ENCODE results near the gene ZC3H12A.

The ZC3H12A gene

DNA sequence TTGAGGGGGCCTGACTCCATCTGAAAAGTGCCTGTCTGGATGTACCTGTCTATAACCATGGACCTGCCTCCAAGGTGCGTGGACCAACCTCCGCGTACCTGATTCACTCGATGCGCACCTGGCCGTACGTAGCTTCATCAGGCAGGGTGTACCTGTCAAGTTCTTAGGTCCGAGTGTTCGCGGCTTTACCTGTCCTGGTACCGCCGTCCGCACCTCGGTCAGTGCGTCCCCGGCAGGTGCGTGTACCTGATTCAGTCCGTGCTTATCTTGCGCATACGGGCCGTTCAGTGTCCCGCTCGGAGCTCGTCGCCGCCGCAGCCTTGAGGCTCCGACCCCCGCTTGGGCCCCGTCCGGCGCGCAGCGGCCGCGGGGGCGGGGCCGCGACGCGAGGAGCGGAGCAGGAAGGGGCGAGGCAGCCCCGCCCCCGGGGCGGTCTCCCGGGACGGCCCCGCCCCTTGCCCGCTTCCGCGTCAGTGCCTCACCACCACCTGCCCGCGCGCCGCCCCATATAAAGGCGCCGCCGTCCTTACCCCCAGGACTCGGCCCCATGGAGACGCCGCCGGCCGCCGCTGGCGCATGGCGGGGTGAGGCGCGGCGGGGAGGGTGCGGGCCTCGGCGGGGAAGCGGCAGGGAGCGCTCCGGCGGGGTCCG lies at the start of gene ZC3H12A:
Gene ZC3H12A (plus strand): TSS at position 535 of the 651 bp plus-strand sequence. CDS start 917 bp downstream, outside the sequence.
- peak; percentile 90 for DNase-seq

DNA sequence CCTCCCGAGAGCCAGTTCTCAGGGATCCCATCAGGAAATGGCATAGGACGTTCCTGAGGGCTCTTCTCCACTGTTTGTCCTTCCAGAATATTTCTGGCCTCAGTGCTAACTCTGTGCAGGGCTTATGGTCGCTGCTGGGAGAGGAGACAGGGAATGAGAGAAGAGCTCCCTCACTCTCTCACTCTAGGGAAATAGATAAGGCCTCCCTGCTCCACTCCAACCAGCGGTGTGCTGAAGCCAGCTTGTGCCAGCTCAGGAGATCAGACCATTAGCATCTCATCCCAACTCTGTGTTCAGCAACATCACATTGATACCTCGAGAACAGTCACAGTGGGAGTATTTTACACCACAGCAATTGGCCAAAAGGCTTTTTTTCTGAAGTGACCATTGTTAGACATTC lies 49.2 kb upstream of the ZC3H12A start:
- no peak for DNase-seq

DNA sequence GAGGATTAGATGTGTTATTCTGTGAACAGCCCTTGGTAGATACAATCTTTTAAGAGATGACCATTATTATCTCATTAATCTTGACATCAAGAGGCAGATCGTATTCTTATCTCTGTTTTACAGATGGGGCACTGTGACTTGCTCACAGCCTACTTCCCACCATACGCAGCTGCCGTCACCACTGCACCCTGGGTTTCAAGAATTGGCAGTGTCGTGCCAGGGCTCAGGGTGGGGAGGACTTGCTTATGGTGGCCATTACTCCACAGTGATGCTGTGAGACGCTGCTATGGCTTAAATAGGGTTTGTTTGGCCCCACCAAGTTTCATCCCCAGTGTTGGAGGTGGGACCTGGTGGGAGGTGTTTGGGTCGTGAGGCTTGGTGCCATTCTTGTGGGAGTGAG lies 45.4 kb upstream of the ZC3H12A start:
- DNase-seq = no peak

DNA sequence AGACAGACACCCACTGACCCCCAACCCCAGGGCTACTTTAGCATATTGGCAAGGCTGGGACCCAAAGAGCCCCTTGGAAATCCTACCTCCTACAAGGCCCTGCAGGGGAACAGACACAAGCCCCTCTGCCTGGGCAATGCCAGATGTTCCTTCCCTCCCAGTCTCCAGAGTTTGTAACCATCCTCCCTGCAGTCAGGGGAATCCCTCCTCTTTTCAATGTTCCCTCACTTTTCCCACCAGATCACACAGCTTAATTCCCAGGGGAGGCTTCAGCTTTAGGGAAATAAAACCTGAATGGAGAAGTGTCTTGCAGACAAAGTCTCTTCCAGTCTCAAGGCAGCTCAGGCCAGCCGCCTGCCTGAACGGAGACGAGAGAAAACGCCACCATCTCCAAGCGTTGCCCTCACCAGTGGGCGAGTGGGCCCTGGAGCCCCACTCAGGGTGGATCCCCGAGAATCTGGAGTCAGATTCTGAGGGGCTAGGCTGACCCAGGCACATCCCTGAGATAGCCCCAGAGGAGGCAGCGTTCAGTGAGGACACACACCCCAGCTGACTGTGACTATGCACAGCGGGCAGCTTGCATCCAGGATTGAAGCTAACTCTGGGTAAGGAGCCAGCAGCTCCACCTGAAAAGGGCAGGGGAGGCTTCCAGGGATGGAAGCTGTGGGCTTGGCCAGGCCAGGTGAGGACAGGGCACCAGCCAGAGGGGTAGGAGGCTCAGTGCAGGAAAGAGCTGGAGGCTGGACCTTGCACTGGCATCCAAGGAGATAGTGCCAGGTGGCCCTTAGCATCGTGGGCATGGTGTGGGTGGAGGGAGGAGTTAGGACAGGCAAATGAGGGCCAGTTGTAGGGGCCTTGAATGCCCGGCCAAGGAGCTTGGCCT lies 44.0 kb upstream of the ZC3H12A start:
- no peak for DNase-seq

DNA sequence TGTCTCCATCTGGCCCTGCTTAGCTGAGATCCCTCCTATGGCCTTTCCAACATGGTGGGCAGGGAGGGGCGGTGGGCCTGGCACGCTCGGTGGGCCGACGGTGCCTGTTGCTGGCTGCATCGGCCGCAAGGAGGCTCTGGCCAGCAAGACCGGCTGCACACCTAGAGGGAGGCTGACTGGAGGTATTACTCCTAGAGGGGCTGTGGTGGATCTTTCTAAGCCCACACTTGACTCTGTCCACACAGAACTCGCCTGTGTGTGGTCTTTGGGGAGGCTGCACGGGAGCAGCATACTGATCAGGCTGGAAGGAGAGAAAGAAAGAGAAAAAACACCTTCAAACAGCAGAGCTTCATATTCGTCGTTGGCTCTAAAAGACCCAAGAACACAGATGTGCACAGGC lies 41.7 kb upstream of the ZC3H12A start:
- DNase-seq = no peak

DNA sequence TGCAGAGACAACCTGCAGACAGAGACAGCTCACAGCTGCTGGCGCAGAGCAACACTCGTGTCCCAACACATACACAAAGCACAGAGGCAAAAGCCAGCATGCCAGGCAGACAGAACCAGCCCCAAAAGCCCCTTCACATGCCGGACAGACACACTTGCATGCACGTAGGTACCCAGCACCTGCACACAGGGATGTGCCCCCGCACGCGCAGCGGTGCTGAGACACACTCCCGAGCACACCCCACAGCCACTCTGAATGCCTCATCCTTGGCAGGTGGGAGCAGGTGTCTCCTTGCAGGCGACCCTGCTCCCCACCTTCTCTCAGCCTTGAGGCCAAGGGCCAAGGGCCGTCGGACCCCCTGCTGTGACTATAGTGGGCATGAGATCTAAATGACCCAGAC lies 41.2 kb upstream of the ZC3H12A start:
- no peak for DNase-seq

DNA sequence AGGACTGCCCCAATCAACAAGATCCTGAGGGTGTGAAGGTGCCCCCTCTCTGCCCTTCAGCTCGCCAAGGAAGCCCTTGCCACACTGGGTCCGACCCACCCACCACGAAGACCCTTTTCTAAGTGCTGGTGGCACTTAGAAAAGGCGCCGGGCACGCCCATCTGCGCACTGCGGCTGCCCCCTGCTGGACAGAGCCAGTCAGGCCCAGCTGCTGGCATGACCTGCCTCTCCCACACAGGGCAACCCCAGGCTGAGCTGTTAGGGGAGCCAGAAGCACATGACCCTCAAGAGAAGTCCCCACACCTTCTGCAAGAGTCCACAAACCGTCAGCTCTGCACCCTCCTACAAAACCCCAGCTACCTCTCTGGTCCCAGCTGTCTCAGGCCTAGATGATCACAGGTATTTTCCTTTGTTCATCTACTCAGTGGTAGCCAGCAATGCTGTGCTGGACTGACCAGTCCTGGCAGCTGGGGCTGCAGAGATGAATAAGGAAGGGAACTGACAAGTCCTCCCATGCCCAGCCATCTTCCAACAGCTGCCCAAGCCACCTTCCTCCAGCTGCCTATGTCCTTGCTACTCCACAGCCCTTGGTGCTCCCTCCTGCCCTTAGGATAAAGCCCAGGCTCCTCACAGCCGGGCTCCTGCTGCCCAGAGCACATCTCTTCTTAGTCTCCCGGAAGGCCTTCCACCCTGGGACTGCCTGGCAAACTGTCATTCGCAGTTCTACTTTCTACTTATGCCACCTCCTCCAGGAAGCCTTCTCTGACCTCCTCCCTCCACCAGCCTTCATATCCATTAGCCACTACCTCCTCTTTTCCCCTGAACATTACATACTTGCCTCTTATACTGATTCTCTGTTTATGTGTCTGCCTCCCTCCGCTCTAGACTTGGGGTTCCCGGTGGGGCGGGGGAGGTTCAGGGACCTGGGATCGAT lies 39.8 kb upstream of the ZC3H12A start:
- peak; percentile 54 for DNase-seq

DNA sequence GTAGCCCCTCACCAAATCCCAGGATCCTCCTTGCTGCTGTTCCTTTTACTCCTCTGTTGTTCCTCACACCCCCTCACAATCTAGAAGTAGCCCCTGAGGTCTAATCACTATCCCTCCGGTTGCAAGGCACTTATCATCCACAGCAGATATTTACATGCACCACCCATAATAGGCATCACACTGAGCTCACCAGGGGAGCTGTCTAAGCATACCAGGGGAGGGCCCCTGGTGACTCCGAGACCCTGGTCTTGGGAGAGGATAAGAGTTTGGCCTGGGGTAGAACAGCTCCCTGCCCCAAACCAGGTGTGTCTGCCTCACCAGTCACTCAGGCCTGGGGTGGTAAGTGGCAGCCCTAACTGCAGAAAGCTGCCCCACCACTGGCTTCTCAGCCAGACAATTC lies 37.3 kb upstream of the ZC3H12A start:
- no peak for DNase-seq

DNA sequence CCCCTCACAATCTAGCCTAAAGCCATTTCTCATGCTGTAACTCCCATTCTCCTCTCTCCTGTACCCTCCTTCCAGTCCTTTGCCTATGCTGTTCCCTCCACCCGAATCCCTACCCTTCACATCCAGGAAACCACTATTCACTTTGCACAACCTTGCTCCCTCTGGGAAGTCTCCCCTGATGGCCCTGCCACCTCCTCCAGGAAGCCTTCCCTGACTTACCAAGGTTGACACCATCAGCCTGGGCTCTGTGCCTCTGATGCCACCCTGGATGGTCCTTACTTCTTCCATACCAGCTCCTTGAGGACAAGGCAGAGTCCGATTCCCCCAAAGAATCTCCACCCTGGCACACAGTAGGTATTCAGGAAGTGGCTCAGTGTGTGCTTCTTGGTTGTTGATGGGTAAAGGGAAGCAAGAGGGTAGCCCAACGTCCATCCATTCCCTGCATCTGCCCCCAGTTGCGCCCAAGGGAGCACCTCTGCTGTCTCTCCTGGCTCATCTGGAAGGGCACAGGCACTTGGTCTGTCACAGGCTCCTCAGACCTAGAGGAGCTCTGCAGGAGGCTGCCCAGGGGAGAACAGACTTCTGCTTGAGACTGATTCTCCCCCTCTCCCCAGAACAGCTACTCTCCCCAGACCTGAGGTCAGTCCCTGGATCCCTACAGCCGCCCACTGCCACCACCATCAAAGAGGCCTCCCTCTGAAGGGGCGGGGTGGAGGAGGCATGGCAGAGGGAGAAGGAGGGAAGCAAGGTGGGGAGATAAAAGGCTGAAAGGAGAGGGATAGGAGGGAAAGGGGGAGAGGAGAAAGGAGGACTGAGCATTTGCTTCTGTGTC lies 36.1 kb upstream of the ZC3H12A start:
- DNase-seq = no peak

DNA sequence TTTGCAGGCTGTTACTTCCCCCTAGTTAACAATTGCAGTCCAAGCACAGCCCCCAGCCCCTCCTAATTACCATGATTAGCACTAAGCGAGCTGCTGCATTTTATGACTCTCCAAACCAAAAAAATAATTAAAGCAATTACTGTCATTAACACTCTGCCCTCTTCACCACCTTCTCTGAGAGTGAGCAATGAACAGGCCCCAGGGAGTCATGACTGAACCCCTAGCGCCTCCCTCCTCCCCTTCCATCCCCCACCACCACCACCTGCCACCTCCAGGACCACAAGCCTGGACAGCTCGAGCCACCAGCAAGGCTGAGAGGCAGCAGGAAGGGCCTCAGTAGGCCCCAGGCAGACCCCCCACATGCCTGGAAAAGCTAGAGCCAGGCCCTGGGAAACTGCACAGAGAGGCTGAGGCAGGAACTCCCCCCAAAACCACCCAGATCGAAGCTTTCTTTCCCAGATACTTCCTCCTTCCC lies 35.5 kb upstream of the ZC3H12A start:
- no peak for DNase-seq

DNA sequence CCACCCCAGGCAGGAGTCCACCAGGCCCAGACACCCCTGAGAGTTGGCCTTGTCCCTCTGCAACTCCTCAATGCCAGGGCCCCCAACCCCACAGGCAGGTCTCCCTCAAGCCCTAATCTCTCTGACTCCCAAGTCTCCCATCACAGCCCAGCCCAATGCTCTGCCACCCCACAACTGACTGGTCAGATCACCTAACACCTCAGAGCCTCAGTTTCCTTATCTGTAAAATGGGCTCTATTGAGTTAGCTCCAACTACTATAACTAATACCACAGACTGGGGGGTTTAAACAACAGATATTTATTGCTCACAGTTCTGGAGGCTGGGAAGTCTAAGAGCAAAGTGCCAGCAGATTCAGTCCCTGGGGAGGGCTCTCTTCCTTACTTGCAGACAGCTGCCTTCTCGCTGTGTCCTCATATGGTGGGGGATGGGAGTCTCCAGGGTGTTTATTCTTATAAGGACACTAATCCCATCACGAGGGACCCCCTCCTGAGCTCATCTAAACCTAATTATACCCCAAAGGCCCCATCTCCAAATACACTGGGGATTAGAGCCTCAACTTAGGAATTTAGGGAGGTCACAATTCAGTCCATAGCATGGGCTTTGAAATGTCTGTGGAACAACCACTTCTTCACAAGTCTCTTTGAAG lies 34.9 kb upstream of the ZC3H12A start:
- no peak for DNase-seq

DNA sequence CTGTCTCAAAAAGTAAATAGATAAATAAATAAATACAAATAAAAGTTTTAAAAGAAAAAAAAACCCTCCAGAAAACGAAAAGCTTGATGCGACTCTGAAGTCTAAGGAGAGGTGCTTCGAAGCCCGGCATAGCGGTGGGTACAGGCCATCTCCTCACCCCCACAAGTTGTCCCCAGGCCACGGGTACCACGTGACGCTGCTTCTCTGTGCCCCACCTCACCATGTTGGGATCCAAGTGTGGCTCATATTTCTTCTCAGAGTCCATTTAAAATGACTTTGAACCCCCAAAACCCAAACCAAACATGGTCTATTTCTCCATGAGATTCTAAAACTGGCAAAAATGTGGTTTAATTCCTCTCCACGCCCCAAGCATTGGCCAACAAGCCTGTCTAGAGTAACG lies 32.9 kb upstream of the ZC3H12A start:
- no peak for DNase-seq

DNA sequence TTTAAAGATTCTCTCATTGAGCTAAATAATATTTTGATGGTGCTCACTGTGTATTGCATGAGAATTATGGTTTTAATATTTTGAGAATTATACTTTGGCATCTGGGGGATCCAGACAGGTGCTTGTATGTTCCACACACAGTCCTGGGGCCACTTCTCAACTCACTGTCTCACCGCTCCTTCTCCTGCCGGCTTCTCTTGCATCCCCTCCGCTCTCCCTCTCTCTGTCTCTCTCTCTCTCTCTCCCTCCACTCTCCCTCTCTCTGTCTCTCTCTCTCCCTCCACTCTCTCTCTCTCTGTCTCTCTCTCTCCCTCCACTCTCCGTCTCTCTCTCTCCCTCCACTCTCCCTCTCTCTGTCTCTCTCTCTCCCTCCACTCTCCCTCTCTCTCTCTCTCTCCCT lies 32.2 kb upstream of the ZC3H12A start:
- no peak for DNase-seq

DNA sequence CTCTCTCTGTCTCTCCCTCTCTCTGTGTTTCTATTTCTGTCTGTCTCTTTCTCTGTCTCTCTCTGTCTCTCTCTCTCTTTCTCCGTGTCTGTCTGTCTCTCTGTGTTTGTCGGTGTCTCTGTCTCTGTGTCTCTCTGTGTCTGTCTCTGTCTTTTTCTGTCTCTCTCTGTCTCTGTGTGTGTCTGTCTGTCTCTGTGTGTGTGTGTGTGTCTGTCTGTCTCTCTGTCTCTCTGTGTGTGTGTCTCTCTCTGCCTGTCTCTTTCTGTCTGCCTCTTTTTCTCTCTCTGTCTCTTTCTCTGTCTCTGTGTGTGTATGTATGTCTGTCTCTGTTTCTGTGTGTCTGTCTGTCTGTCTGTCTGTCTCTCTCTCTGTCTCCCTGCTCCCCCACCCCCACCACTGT lies 31.7 kb upstream of the ZC3H12A start:
- no peak for DNase-seq

DNA sequence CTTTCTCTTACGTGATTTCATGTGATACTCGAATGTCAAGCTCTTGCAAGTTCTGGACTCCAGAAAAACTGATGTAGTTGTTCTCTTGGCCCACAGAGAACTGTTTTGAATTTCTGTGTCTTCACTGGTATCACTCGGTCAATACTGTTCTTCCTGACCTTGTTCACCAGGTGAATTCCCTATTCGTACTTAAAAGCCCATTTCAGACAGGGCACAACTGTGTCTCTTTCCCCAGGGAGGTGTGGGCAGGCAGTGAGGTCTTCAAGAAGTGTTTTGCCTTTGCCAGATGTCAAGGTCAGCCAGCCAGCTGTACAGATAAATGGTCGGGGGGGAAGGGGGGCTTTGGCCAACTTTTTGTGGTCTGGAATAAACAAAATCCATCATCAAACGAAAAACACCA lies 27.5 kb upstream of the ZC3H12A start:
- no peak for DNase-seq

DNA sequence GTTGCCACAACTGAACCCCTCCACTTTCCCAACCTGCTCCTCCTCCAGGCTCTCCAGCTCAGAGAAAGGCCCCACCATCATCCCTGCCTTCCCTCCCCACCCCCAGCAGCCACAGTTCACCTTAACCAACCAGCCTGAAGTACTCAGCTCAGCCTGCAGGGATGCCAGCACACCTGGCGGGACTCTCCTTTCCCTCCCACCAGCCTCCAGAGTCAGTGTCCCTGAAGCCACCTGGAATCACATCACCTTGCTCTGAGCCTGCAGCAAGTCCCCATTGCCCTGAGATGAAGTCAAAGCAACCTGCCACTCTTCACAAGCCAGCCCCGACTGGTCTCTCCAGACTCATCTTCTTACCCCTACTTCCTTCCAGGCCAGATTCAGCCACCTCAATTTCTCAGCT lies 26.2 kb upstream of the ZC3H12A start:
- no peak for DNase-seq

DNA sequence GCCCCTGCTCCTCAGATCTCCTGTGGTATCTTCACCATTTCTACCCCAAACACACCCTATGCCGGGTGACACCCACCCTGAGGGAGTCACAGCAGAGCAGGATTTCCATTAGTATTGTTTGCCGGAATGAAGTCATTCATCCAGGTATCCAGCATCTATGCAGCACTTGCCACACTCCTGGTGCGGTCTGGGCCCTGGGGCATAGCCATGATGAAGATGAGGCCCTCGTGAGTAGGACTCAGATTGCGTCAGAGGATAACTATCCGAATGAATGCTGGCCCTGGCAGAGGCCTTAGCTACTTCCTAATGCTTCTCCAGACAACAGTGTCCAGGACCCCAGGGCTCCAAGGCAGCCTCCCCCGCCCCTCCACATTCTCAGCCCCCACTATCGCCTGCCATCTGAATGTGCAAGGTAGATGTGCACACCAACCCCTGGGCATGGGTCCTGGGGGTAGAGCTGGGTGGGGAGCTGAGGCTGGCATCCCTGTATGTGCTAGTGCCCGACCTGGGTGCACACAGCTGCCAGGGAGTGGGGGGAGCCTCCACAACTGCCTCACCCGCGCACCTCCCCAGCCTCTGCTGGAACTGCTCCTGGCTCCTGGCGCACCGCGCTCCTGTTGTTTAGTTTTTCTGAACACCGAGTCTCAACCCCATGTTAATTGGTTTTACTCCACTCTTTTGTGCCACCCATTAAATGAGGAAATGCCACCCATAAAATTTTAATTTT lies 25.5 kb upstream of the ZC3H12A start:
- DNase-seq = no peak

DNA sequence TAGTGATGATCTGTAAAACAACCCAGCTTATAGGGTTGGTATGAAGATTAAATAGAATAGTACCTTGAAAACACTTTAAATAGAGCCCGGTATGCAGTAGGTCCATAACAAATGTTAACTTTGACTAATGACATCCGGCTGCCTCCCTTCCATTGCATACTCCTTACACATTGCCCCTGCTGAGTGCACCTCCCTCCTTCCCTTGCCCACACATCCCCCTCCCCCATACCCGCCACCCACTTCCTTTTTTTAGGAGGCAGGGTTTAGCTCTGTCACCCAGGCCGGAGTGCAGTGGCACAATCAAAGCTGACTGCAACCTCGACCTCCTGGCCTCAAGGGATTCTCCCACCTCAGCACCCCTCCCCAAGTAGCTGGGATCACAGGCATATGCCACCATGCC lies 24.4 kb upstream of the ZC3H12A start:
- DNase-seq = peak; percentile 5

DNA sequence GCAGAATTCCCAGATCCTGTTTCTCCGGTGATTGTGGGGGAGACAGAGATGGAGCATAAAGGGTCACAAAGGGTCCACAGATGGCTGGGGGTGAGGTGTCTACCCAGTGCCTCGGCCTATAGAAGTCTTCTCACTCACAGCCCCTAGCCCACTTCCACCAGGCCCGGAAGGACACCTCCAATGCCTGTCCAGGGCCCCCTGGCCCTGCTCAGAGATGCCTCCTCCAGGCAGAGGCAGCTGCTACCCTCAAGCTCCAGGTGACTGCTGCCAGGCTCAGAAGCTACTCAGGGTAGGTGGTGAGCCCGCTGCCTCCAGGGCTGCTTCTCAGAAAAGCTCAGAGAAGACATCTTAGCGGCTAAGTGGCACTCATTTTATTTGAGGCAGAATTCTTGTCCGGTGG lies 22.0 kb upstream of the ZC3H12A start:
- no peak for DNase-seq

DNA sequence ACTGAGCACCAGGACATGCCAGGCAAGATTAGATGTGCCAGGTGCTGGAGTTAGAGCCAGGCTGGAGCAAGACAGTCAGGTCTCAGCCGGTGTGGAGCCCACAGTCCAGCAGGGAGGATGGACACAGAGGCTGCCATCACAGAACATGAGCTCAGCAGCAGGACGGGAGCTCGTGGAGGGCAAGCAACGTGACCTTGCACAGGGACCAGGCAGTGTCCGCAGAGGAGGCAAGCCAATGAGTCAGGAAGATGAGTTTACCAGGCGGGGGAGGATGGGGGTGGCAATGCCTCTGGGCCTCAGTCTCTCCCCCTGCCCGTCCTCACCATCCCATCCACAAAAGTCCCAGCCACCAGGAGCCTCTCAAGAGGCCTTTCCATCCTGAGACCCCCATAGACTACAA lies 20.7 kb upstream of the ZC3H12A start:
- no peak for DNase-seq

DNA sequence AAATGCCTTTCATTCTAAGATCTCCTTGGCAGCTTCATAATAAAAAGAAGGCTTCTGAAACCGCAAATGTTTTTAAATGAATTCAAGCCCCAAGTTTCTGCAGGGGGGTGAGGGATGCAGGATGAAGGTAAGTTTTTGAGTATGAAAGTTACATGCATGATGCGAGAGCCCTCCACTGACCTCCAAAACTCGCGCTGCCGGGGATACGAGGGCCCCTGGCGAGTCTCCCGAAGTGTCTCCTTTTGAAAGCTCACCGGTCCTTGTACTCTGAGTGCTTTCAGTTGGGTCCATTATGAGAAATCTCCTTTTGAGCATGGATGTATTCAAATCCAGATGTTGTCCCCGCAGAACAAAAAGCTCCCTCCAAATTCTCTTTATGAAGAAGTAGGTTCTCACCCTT lies 18.9 kb upstream of the ZC3H12A start:
- DNase-seq = no peak
